HG03066 (cell line): Measurements from ENCODE around the gene TICRR.
"Not testable (repeated sequence)": the region's sequence is repeated elsewhere in the genome, so short reads cannot be mapped to it uniquely, and the experiment has no call there.

Experiments used
- ATAC-seq: cut with Tn5 transposase; IDR thresholded peaks from one replicate; pipeline ENCODE4 v1.9.1; 2021; ENCODE audit warnings: low read depth; ENCODE audit not compliant: unreplicated experiment

TICRR gene

DNA sequence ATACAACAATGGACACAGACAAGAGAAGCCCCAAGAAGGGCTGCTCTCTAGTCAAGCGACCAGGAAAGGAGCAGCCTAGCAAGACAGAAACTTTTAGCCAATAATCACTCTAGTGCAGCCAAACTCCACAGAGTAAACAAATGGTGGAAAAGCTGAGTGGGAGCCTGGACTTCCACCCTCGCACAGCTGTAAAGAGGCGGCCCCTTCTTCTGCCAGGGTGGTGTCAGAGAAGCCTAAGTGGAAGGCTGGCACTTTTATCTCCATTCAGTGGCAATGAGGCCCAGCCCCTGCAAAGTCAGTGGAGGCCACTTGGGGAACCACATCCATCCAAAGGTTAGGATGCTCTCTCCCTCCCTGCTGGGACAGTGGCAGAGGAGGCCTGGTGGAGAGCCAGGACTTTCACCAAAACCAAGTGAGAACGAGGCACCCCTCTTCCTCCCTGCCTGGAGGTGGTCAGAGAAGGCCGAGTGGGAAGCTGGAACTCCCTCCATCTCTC, 15.5 kb upstream of the TICRR start:
- ATAC-seq, result no peak

GRCh38 chr15:89566181-89566580, 9.1 kb upstream of the TICRR start:
- ATAC-seq, result no peak

DNA sequence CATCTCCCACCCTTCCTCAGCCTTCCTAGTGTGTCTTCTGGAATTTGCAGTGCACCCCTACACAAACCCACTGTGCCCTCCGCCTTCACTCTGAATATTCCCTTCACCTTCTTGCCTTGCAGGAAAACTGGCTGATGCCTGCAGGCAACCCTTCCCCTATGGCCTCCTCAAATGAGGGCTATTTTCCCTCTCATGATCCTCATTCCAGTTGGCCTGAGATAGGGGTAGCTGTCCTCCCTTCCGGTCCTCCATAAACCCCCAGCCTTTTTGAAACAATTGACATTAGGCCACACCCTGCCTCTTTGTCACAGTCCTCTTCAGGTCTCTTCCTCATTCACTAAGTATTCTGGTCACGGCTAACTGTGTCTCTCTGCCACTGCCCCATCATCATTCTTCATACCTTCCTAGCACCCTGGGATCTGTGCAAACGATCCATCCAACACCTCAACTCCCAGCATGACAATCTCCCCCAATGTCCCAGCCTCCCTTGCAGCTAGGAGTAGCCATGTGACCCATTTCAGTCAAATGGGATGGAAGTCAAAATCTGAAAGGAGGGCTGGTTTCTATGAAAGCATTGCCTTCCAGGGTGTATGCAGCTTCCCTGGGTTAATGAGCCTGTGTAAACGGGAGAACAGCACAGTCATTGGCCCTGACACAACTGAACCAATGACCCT, 8.5 kb upstream of the TICRR start:
- no peak for ATAC-seq

DNA sequence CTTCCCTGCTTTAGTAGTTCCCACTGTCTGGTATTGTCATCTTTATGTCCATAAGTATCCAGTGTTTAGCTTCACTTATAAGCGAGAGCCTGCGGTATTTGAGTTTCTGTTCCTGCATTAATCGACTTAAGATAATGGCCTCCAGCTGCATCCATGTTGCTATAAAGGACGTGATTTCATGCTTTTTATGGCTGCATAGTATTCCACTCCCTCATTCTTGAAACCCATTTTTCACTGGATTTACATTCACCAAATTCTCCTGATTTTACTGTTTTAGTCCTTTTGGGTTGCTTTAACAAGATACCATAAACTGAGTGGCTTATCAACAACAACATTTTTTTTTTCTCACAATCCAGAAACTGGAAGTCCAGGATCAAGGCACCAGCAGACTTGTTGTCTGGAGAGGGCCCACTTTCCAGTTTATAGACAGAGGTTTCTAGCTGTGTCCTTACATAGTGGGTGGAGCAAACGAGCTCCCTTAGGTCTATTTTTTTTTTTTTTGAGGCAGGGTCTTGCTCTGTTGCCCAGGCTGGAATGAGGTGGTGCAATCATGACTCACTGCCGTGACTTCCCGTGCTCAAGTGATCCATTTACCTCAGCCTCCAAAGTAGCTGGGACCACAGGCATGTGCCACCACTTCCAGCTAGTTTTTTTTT, 6.1 kb upstream of the TICRR start:
- ATAC-seq, result no peak

DNA sequence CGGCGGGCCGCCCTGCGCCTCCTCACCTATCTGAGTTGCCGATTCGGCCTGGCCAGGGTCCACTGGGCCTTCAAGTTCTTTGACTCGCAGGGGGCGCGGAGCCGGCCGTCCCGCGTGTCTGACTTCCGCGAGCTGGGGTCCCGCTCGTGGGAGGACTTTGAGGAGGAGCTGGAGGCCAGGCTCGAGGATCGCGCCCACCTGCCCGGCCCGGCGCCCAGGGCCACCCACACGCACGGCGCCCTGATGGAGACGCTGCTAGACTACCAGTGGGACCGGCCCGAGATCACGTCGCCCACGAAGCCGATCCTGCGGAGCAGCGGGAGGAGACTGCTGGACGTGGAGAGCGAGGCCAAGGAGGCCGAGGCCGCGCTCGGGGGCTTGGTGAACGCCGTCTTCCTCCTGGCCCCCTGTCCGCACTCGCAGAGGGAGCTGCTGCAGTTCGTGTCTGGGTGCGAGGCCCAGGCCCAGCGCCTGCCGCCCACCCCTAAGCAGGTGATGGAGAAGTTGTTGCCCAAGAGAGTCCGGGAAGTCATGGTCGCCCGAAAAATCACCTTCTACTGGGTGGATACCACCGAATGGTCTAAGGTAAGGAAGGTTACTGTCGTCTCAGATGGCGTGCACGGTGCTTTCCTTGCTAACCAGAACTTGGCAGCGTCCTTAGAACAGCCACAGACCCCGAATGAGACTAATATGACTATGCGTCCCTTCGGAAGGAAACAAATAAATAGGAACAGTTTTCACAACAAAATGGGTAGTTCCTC, 567 bp downstream of the TICRR start:
- ATAC-seq, result peak; percentile 15

- ATAC-seq, result no peak
Observed at GRCh38 chr15:89576417-89576773, 1.1 kb downstream of the TICRR start.

DNA sequence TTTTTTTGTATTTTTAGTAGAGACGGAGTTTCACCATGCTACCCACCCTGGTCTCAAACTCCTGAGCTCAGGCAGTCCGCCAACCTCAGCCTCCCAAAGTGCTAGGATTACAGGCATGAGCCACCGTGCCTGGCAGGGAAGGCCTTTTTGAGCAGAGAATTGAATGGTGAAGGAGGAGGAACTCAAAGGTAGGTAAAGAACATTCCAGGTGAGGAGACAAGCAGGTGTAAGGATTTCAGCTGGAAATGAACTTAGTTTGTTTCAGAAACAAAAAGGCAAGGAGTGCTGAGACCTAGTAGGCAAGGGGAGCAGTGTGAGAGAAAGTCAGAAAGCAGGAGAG, 2.5 kb downstream of the TICRR start:
- ATAC-seq, result no peak

DNA sequence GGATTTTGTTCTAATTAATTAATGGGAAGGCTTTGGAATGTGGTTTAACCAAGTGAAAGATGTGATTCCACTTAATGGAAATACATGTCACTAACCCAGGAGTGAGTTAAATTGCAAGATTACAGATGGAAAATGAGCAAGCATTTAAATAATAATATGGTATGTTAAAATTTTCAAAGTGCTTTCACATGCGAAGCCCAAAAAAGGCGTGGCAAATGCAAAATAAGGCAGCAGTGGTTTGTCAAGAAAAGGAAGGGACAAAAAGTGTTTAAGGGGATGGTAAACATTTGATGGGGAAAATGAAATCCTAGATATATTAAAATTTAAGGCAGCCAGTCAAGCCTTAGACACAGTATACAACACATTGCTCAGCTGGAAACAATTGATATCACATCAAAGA, 2.9 kb downstream of the TICRR start:
- ATAC-seq, result no peak

- not testable (repeated sequence) for ATAC-seq
Observed at GRCh38 chr15:89580747-89581146, 5.5 kb downstream of the TICRR start.

GRCh38 chr15:89586651-89587050, 11.4 kb downstream of the TICRR start:
- no peak for ATAC-seq

- ATAC-seq, result no peak
Observed at GRCh38 chr15:89587955-89588354, 12.7 kb downstream of the TICRR start.

DNA sequence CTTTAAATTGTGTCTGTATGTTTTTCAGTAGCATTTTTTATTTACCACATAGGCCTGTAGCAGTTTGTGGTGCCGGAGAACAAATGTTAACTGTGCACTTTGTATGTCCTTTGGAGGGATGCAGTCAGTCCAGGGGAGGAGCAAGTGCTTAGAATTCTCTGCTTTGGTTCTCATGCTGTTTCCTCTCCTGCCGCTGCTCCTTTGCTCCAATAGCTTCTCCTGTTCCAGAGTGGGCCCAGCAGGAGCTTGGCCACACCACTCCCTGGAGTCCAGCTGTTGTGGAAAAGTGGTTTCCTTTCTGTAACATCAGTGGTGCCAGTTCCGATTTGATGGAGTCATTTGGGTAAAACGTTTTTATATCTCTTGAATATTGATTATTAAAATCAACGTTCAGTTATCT, 16.6 kb downstream of the TICRR start:
- ATAC-seq, result no peak

DNA sequence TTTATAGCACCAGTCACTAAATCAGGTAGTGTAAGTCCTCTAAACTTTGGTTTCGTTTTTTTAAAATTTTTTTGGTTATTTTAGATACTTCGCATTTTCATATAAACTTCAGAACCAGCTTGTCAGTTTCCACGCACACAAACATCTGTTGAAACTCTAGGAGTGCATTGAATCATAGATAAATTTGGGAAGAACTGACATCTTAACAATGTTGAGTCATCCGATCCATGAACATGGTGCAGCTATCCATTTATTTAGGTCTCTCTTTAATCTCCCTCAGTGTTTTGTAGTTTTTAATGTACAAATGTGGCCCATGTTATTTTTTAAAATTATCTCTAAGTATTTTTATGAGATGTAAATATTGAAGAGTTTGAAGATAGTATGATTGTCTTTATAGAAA, 17.7 kb downstream of the TICRR start:
- ATAC-seq, result no peak

DNA sequence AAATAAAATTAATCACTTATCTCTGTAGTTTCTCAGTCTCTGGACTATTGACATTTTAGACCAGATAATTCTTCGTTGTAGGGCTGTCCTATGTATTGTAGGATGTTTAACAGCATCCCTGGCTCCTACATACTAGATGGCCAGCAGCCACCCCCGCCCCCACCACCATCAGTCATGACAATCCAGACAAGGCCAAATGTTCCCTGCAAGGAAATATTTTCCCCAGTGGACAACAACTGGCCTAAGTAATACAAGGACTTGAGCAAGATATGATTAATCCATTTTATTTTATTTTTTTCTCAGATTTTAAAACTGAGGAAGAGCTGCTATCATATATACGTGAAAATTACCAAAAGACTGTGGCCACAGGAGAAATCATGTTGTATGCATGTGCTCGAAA, 23.8 kb downstream of the TICRR start:
- no peak for ATAC-seq

- no peak for ATAC-seq
Observed at GRCh38 chr15:89611317-89611716, 36.0 kb downstream of the TICRR start.

GRCh38 chr15:89613031-89613430, 37.8 kb downstream of the TICRR start:
- ATAC-seq, result no peak

DNA sequence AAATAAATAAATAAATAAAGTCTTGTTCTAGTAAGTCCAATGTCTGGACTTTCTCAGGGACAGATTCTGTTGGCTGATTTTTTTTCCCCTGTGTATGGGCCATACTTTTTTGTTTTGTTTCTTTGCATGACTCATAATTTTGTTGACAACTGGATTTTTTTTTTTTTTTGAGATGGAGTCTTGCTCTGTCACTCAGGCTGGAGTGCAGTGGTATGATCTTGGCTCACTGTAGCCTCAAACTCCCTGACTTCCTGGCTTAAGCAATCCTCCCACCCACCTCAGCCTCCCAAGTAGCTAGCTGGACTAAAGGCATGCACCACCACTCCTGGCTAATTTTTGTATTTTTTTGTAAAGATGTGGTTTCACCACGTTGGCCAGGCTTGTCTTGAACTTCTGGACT, 38.9 kb downstream of the TICRR start:
- no peak for ATAC-seq

GRCh38 chr15:89615135-89615534, 39.9 kb downstream of the TICRR start:
- no peak for ATAC-seq

DNA sequence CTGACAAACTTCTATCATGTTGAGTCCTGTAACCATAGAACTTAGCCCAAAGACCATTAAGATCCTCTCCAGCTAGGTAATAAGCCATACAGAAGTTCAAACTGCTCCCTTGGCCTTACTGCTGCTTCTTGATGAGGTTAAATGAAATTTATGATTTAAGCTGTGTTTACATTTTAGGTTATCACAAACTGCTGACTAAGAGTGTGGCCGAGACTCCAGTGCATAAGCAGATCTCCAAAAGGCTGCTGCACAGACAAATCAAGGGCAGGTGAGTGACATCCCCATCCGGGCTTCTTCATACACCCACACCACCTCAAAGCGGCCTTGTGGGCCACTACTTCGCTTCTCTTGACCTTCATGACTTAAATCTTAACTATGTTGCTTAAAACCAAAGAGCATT, 41.0 kb downstream of the TICRR start:
- ATAC-seq, result no peak

GRCh38 chr15:89621547-89621946, 46.3 kb downstream of the TICRR start:
- no peak for ATAC-seq

DNA sequence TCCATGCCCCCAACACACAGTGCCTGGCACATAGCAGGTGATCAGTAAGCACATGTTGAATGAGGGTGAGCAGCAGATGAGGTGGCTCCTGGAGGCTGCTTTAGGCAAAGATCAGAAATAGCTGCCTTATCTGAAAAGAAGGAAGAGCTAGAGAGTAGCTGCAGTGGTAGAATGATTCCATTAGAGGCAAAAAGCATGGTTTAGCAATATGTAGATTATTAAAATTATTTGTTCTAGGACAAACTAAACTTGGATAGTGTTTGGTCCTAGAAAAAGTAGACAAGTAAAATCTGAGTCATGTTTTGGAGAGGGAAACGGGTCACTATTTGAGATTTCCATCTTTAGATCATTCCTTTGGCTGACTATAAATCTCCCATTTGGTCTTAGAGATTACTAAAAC, 47.9 kb downstream of the TICRR start:
- ATAC-seq, result no peak

DNA sequence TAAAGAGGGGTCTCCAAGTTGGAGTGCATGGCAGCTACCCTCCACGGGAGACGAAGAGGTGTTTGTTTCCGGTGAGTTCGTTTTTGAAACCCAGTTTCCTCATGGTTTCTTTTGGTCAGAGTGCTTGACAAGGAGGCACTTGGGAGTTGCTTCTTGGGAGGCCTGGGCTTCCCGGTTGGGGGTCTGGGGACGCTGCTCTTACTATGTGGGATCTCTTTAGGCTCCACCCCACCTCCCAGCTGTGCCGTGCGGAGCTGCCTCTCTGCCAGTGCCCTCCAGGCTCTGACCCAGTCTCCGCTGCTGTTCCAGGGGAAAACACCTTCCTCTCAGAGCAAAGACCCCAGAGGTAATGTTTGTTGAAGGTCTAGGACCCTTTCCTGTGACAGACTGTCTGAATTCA, 50.4 kb downstream of the TICRR start:
- no peak for ATAC-seq
